Measurements from ENCODE around the gene CXCL5.

The CXCL5 gene

GRCh38 chr4:74032064-74032463 lies 33.6 kb upstream of the CXCL5 start:
- no peak for TF ChIP-seq POLR2AphosphoS5 (IDR thresholded peaks at IDR 0.05; ENCODE audit: low read depth, low read length)
- TF ChIP-seq FOXP2 (optimal IDR thresholded peaks at IDR 0.05; ENCODE audit: borderline replicate concordance, extremely low read depth, extremely low read length, insufficient read depth) = no peak
- no peak for TF ChIP-seq SIN3A (IDR thresholded peaks at IDR 0.05; ENCODE audit: borderline replicate concordance, insufficient read depth, low read length)
- no peak for TF ChIP-seq REST (IDR thresholded peaks at IDR 0.05; ENCODE audit: insufficient read depth in 1 of 2, low read depth in 2 of 2, low read length in 2 of 2)
- no peak for TF ChIP-seq TAF1 (IDR thresholded peaks at IDR 0.05; ENCODE audit: borderline replicate concordance, insufficient read depth, low read length)

GRCh38 chr4:74031576-74031975 lies 33.1 kb upstream of the CXCL5 start:
- no peak for TF ChIP-seq TAF1 (IDR thresholded peaks at IDR 0.05; ENCODE audit: borderline replicate concordance, insufficient read depth, low read length)
- TF ChIP-seq SIN3A (IDR thresholded peaks at IDR 0.05; ENCODE audit: borderline replicate concordance, insufficient read depth, low read length) = no peak
- no peak for TF ChIP-seq FOXP2 (optimal IDR thresholded peaks at IDR 0.05; ENCODE audit: borderline replicate concordance, extremely low read depth, extremely low read length, insufficient read depth)
- TF ChIP-seq POLR2AphosphoS5 (IDR thresholded peaks at IDR 0.05; ENCODE audit: low read depth, low read length) = no peak
- TF ChIP-seq REST (IDR thresholded peaks at IDR 0.05; ENCODE audit: insufficient read depth in 1 of 2, low read depth in 2 of 2, low read length in 2 of 2) = no peak

GRCh38 chr4:74030285-74030684 lies 31.8 kb upstream of the CXCL5 start:
- no peak for TF ChIP-seq TAF1 (IDR thresholded peaks at IDR 0.05; ENCODE audit: borderline replicate concordance, insufficient read depth, low read length)
- TF ChIP-seq SIN3A (IDR thresholded peaks at IDR 0.05; ENCODE audit: borderline replicate concordance, insufficient read depth, low read length) = no peak
- TF ChIP-seq REST (IDR thresholded peaks at IDR 0.05; ENCODE audit: insufficient read depth in 1 of 2, low read depth in 2 of 2, low read length in 2 of 2) = no peak
- TF ChIP-seq POLR2AphosphoS5 (IDR thresholded peaks at IDR 0.05; ENCODE audit: low read depth, low read length) = no peak
- no peak for TF ChIP-seq FOXP2 (optimal IDR thresholded peaks at IDR 0.05; ENCODE audit: borderline replicate concordance, extremely low read depth, extremely low read length, insufficient read depth)

- TF ChIP-seq TAF1 (IDR thresholded peaks at IDR 0.05; ENCODE audit: borderline replicate concordance, insufficient read depth, low read length) = no peak
- TF ChIP-seq FOXP2 (optimal IDR thresholded peaks at IDR 0.05; ENCODE audit: borderline replicate concordance, extremely low read depth, extremely low read length, insufficient read depth) = no peak
- no peak for TF ChIP-seq SIN3A (IDR thresholded peaks at IDR 0.05; ENCODE audit: borderline replicate concordance, insufficient read depth, low read length)
- TF ChIP-seq REST (IDR thresholded peaks at IDR 0.05; ENCODE audit: insufficient read depth in 1 of 2, low read depth in 2 of 2, low read length in 2 of 2) = no peak
- TF ChIP-seq POLR2AphosphoS5 (IDR thresholded peaks at IDR 0.05; ENCODE audit: low read depth, low read length) = no peak
Observed at GRCh38 chr4:74028504-74028903, 30.0 kb upstream of the CXCL5 start.

GRCh38 chr4:74023709-74024108 lies 25.2 kb upstream of the CXCL5 start:
- TF ChIP-seq TAF1 (IDR thresholded peaks at IDR 0.05; ENCODE audit: borderline replicate concordance, insufficient read depth, low read length) = no peak
- TF ChIP-seq FOXP2 (optimal IDR thresholded peaks at IDR 0.05; ENCODE audit: borderline replicate concordance, extremely low read depth, extremely low read length, insufficient read depth) = no peak
- no peak for TF ChIP-seq POLR2AphosphoS5 (IDR thresholded peaks at IDR 0.05; ENCODE audit: low read depth, low read length)
- TF ChIP-seq REST (IDR thresholded peaks at IDR 0.05; ENCODE audit: insufficient read depth in 1 of 2, low read depth in 2 of 2, low read length in 2 of 2) = no peak
- no peak for TF ChIP-seq SIN3A (IDR thresholded peaks at IDR 0.05; ENCODE audit: borderline replicate concordance, insufficient read depth, low read length)
